ENCODE results near the gene MEA1.

MEA1 gene

GRCh38 chr6:43040542-43041257 lies 27.0 kb upstream of the MEA1 start:
- no peak for TF ChIP-seq POU2F2 (IDR thresholded peaks at IDR 0.05; ENCODE audit: low read depth, low read length)
- TF ChIP-seq SPI1 (IDR thresholded peaks at IDR 0.05; ENCODE audit: low read depth, low read length) = no peak
- TF ChIP-seq TAF1 (IDR thresholded peaks at IDR 0.05; ENCODE audit: low read depth, low read length) = no peak
- no peak for TF ChIP-seq POLR2AphosphoS5 (IDR thresholded peaks at IDR 0.05; ENCODE audit: low read depth, low read length)
- TF ChIP-seq POLR2A (IDR thresholded peaks at IDR 0.05; ENCODE audit: low read depth, low read length) = no peak
- no peak for TF ChIP-seq PAX5 (IDR thresholded peaks at IDR 0.05; ENCODE audit: insufficient read depth, low read length, severe bottlenecking)
- FAIRE-seq = no peak
- no peak for DNase-seq (ENCODE audit: insufficient read length, low spot score)

- TF ChIP-seq PAX5 (IDR thresholded peaks at IDR 0.05; ENCODE audit: insufficient read depth, low read length, severe bottlenecking) (no peak), TAF1 (IDR thresholded peaks at IDR 0.05; ENCODE audit: low read depth, low read length) (no peak), SPI1 (IDR thresholded peaks at IDR 0.05; ENCODE audit: low read depth, low read length) (no peak), POLR2AphosphoS5 (IDR thresholded peaks at IDR 0.05; ENCODE audit: low read depth, low read length) (no peak), POLR2A (IDR thresholded peaks at IDR 0.05; ENCODE audit: low read depth, low read length) (no peak), POU2F2 (IDR thresholded peaks at IDR 0.05; ENCODE audit: low read depth, low read length) (no peak)
- no peak for DNase-seq (ENCODE audit: insufficient read length, low spot score)
- no peak for FAIRE-seq
Measured at GRCh38 chr6:43038727-43039126, 25.0 kb upstream of the MEA1 start.

- FAIRE-seq (no peak), DNase-seq (ENCODE audit: insufficient read length, low spot score) (no peak)
- TF ChIP-seq PAX5 (IDR thresholded peaks at IDR 0.05; ENCODE audit: insufficient read depth, low read length, severe bottlenecking) (no peak), POLR2A (IDR thresholded peaks at IDR 0.05; ENCODE audit: low read depth, low read length) (no peak), TAF1 (IDR thresholded peaks at IDR 0.05; ENCODE audit: low read depth, low read length) (no peak), POLR2AphosphoS5 (IDR thresholded peaks at IDR 0.05; ENCODE audit: low read depth, low read length) (no peak), POU2F2 (IDR thresholded peaks at IDR 0.05; ENCODE audit: low read depth, low read length) (no peak), SPI1 (IDR thresholded peaks at IDR 0.05; ENCODE audit: low read depth, low read length) (no peak)
Measured at GRCh38 chr6:43037706-43038105, 24.0 kb upstream of the MEA1 start.

DNA sequence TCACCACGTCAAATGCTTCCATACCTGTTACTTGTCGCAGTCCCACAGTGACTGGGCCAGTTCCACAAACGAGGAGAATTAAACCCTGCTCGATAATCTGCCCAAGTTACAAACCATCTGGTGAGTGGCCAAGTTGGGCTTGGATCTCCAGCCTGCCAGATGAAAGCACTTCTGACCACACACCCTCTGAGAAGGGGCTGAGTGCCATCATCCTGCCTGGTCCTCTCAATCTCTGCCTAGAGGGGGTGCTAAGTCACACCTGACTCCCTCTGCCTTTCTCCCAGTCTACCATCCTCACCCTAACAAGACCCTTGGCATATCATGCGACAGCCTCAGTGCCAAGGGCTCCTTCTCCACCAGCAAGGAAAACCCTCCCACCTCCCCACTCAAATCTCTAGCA lies 23.5 kb upstream of the MEA1 start:
- no peak for FAIRE-seq

DNA sequence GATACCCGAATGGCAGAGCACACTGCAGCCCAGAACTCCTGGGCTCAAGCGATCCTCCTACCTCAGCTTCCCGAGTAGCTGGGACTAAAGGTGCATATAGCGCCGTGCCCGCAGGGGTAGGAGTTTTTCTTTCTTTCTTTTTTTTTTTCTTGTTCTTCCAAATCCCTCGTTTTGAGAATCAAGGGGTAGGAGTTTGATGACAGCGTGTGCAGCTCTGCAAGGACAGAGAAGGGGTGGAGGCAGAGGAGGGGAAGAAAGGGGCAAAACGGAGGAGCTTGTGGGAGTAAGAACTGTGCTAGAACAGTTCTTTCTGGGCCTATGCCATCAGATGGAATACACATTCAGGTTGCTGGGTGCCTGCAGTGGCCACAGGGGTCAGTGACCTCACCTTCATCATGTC lies 23.0 kb upstream of the MEA1 start:
- no peak for DNase-seq (ENCODE audit: insufficient read length, low spot score)
- TF ChIP-seq POLR2A (IDR thresholded peaks at IDR 0.05; ENCODE audit: low read depth, low read length) (no peak), SPI1 (IDR thresholded peaks at IDR 0.05; ENCODE audit: low read depth, low read length) (no peak)
- FAIRE-seq = no peak

More for the DNA sequence above, 23.5 kb upstream of the MEA1 start:
- no peak for TF ChIP-seq POU2F2 (IDR thresholded peaks at IDR 0.05; ENCODE audit: low read depth, low read length)
- TF ChIP-seq PAX5 (IDR thresholded peaks at IDR 0.05; ENCODE audit: insufficient read depth, low read length, severe bottlenecking) = no peak
- no peak for TF ChIP-seq SPI1 (IDR thresholded peaks at IDR 0.05; ENCODE audit: low read depth, low read length)
- TF ChIP-seq POLR2AphosphoS5 (IDR thresholded peaks at IDR 0.05; ENCODE audit: low read depth, low read length) = no peak
- TF ChIP-seq POLR2A (IDR thresholded peaks at IDR 0.05; ENCODE audit: low read depth, low read length) = no peak
- TF ChIP-seq TAF1 (IDR thresholded peaks at IDR 0.05; ENCODE audit: low read depth, low read length) = no peak
- DNase-seq (ENCODE audit: insufficient read length, low spot score) = no peak

GRCh38 chr6:43035495-43036194 lies 21.9 kb upstream of the MEA1 start:
- TF ChIP-seq PAX5 (IDR thresholded peaks at IDR 0.05; ENCODE audit: insufficient read depth, low read length, severe bottlenecking) (no peak), SPI1 (IDR thresholded peaks at IDR 0.05; ENCODE audit: low read depth, low read length) (no peak), POU2F2 (IDR thresholded peaks at IDR 0.05; ENCODE audit: low read depth, low read length) (no peak), TAF1 (IDR thresholded peaks at IDR 0.05; ENCODE audit: low read depth, low read length) (no peak), POLR2A (IDR thresholded peaks at IDR 0.05; ENCODE audit: low read depth, low read length) (no peak), POLR2AphosphoS5 (IDR thresholded peaks at IDR 0.05; ENCODE audit: low read depth, low read length) (no peak)
- FAIRE-seq = no peak
- DNase-seq (ENCODE audit: insufficient read length, low spot score) = no peak

DNA sequence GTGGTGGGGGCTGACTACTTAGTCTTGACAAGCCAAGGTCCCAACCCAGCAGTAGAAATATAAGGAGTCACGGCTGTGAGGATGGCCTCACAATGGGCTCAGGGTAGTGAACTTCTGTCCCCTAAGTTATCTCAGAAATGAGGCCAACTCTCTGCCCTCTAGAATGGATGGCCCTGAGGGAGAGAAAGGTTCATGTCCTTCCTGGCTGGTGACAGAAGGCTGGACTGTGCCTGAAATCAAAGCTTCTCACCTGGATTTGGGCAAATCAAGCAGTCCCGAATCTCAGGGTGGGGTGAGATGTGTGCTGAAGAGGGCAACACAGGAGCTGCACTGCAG lies 20.4 kb upstream of the MEA1 start:
- TF ChIP-seq SPI1 (IDR thresholded peaks at IDR 0.05; ENCODE audit: low read depth, low read length) (no peak), POLR2A (IDR thresholded peaks at IDR 0.05; ENCODE audit: low read depth, low read length) (no peak), POLR2AphosphoS5 (IDR thresholded peaks at IDR 0.05; ENCODE audit: low read depth, low read length) (no peak), PAX5 (IDR thresholded peaks at IDR 0.05; ENCODE audit: insufficient read depth, low read length, severe bottlenecking) (no peak), TAF1 (IDR thresholded peaks at IDR 0.05; ENCODE audit: low read depth, low read length) (no peak), POU2F2 (IDR thresholded peaks at IDR 0.05; ENCODE audit: low read depth, low read length) (no peak)
- FAIRE-seq (no peak), DNase-seq (ENCODE audit: insufficient read length, low spot score) (no peak)

DNA sequence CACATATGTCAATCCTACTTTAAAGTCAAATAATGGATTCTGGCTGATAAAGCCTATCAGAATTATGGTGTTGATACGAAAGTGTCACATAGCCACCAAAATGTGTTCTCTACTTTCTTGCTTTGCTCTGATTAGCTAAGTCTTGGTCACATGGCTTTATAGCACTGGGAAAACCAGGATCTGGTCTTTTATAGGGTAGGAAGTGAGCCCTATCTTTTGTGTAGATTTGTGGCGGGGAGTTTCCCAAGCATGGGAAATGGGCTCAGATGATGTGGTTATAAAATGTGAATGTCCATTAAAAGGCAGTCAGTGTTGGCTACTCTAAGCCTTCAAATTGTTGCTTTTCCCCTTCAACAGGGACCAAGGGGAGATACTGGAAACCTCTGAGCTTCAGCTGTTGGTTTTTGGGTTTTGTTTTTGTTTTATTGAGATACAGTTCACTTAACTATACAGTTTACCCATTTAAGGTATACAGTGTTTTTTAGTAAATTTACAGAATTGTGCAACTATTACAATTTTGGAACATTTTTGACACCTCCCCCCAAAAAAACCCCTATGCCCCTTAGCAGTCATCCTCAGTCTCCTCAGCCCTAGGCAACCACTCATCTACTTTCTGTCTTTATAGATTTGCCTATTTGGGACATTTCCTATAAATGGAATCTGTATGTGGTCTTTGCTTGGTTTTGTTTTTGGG lies 19.9 kb upstream of the MEA1 start:
- FAIRE-seq (no peak), DNase-seq (ENCODE audit: insufficient read length, low spot score) (no peak)

DNA sequence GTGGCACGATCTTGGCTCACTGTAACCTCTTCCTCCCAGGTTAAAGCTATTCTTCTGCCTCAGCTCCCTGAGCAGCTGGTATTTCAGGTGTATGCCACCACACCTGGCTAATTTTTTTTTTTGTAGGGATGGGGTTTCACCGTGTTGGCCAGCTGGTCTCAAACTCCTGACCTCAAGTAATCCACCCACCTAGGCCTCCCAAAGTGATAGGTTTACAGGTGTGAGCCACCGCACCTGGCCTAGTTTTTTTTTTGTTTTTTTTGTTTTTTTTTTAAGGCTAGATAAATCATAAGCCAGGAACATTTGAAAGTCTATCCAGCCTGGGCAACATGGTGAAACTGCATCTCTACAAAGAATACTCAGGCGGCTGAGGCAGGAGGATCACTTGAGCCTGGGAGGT lies 18.6 kb upstream of the MEA1 start:
- no peak for DNase-seq (ENCODE audit: insufficient read length, low spot score)
- FAIRE-seq = no peak
- no peak for TF ChIP-seq POLR2A (IDR thresholded peaks at IDR 0.05; ENCODE audit: low read depth, low read length)
- no peak for TF ChIP-seq TAF1 (IDR thresholded peaks at IDR 0.05; ENCODE audit: low read depth, low read length)
- no peak for TF ChIP-seq POU2F2 (IDR thresholded peaks at IDR 0.05; ENCODE audit: low read depth, low read length)
- TF ChIP-seq POLR2AphosphoS5 (IDR thresholded peaks at IDR 0.05; ENCODE audit: low read depth, low read length) = no peak
- TF ChIP-seq PAX5 (IDR thresholded peaks at IDR 0.05; ENCODE audit: insufficient read depth, low read length, severe bottlenecking) = no peak
- TF ChIP-seq SPI1 (IDR thresholded peaks at IDR 0.05; ENCODE audit: low read depth, low read length) = no peak

More for the DNA sequence above, 19.9 kb upstream of the MEA1 start:
- TF ChIP-seq POLR2AphosphoS5 (IDR thresholded peaks at IDR 0.05; ENCODE audit: low read depth, low read length) = no peak
